ENCODE results near the gene FAM184B. TPM values are rescaled to one million over a fixed set of nuclear protein-coding genes. Genes with fewer than 3 reads are reported as not detected.

The FAM184B gene
- total RNA-seq, 1 experiment from 2014 or later = not detected

- Histone ChIP-seq H3K4me3 (ENCODE audit: low read depth, low read length) (no peak overlapping the region), H3K4me1 (peaks cover under 1% of the 10 kb centered on the region; the same call in 1 of the 2 replicates), H3K36me3 (ENCODE audit: control insufficient read depth, insufficient read depth, low read length) (no peaks in the 10 kb centered on the region), H3K9me3 (no peaks in the 10 kb centered on the region), H3K27me3 (replicated peaks; ENCODE audit: control insufficient read depth, insufficient read depth, low read length) (no peaks in the 10 kb centered on the region)
- intact Hi-C loops (cut with micrococcal nuclease; ENCODE audit: unreplicated experiment) = loop anchor here (5.0 kb wide), 1 partner anchor 208 kb away; no protein-coding TSS in a partner anchor
- Mint-ChIP-seq H3K9me3 (ENCODE audit: unreplicated experiment) (no peaks in the 10 kb centered on the region), H3K4me1 (ENCODE audit: low read depth, unreplicated experiment) (peaks cover 13% of the 10 kb centered on the region), H3K27ac (ENCODE audit: unreplicated experiment) (no peak overlapping the region), H3K27me3 (ENCODE audit: insufficient read depth, unreplicated experiment) (no peaks in the 10 kb centered on the region), H3K4me3 (ENCODE audit: unreplicated experiment) (no peak overlapping the region), H3K36me3 (ENCODE audit: insufficient read depth, unreplicated experiment) (peaks cover 52% of the 10 kb centered on the region)
- TF ChIP-seq CTCF (IDR thresholded peaks at IDR 0.05; ENCODE audit: insufficient read depth in 1 of 2, low read depth in 1 of 2, low read length in 1 of 2, severe bottlenecking in 1 of 2, unreplicated experiment in 1 of 2) = no peak
- DNase-seq = no peak
- BruUV-seq (replicated peaks) = no TSS peak
- CTCF ChIA-PET = no interaction called here
- POLR2A ChIA-PET = no interaction called here
These were observed 24.2 kb upstream of the FAM184B start for GRCh38 chr4:17805580-17806155.

- Histone ChIP-seq H3K9me3 (no peaks in the 10 kb centered on the region), H3K36me3 (ENCODE audit: control insufficient read depth, insufficient read depth, low read length) (no peaks in the 10 kb centered on the region), H3K4me3 (ENCODE audit: low read depth, low read length) (no peak overlapping the region), H3K27me3 (replicated peaks; ENCODE audit: control insufficient read depth, insufficient read depth, low read length) (no peaks in the 10 kb centered on the region), H3K4me1 (peaks cover 5% of the 10 kb centered on the region; the same call in 1 of the 2 replicates)
- Mint-ChIP-seq H3K4me1 (ENCODE audit: low read depth, unreplicated experiment) (no peaks in the 10 kb centered on the region), H3K9me3 (ENCODE audit: unreplicated experiment) (no peaks in the 10 kb centered on the region), H3K4me3 (ENCODE audit: unreplicated experiment) (no peak overlapping the region), H3K27ac (ENCODE audit: unreplicated experiment) (no peak overlapping the region), H3K27me3 (ENCODE audit: insufficient read depth, unreplicated experiment) (no peaks in the 10 kb centered on the region), H3K36me3 (ENCODE audit: insufficient read depth, unreplicated experiment) (peaks cover 24% of the 10 kb centered on the region)
- ChIA-PET POLR2A (no interaction called here), CTCF (no interaction called here)
- intact Hi-C loops (cut with micrococcal nuclease; ENCODE audit: unreplicated experiment) = no loop called here
- no peak for DNase-seq
- no peak for TF ChIP-seq CTCF (IDR thresholded peaks at IDR 0.05; ENCODE audit: insufficient read depth in 1 of 2, low read depth in 1 of 2, low read length in 1 of 2, severe bottlenecking in 1 of 2, unreplicated experiment in 1 of 2)
- no TSS peak for BruUV-seq (replicated peaks)
These were observed 16.4 kb upstream of the FAM184B start for GRCh38 chr4:17797808-17798207.

- peaks cover 5% of the 10 kb centered on the region for H3K36me3 Mint-ChIP-seq (ENCODE audit: insufficient read depth, unreplicated experiment)
- ChIA-PET POLR2A (no interaction called here), CTCF (no interaction called here)
- Histone ChIP-seq H3K36me3 (ENCODE audit: control insufficient read depth, insufficient read depth, low read length) (no peaks in the 10 kb centered on the region), H3K4me3 (ENCODE audit: low read depth, low read length) (no peak overlapping the region), H3K27me3 (replicated peaks; ENCODE audit: control insufficient read depth, insufficient read depth, low read length) (no peaks in the 10 kb centered on the region), H3K9me3 (no peaks in the 10 kb centered on the region), H3K4me1 (no peaks in the 10 kb centered on the region)
- no peak for DNase-seq
- no peaks in the 10 kb centered on the region for H3K27me3 Mint-ChIP-seq (ENCODE audit: insufficient read depth, unreplicated experiment)
- H3K4me3 Mint-ChIP-seq (ENCODE audit: unreplicated experiment) = no peak overlapping the region
- no peak overlapping the region for H3K27ac Mint-ChIP-seq (ENCODE audit: unreplicated experiment)
- no peaks in the 10 kb centered on the region for H3K9me3 Mint-ChIP-seq (ENCODE audit: unreplicated experiment)
- intact Hi-C loops (cut with micrococcal nuclease; ENCODE audit: unreplicated experiment) = no loop called here
- H3K4me1 Mint-ChIP-seq (ENCODE audit: low read depth, unreplicated experiment) = no peaks in the 10 kb centered on the region
- no peak for TF ChIP-seq CTCF (IDR thresholded peaks at IDR 0.05; ENCODE audit: insufficient read depth in 1 of 2, low read depth in 1 of 2, low read length in 1 of 2, severe bottlenecking in 1 of 2, unreplicated experiment in 1 of 2)
- no TSS peak for BruUV-seq (replicated peaks)
These were observed 13.3 kb upstream of the FAM184B start for GRCh38 chr4:17794730-17795129.
